ENCODE results near the gene NOL4.

- TF ChIP-seq EGR1 (IDR thresholded peaks at IDR 0.05; ENCODE audit: borderline replicate concordance in 1 of 2, low read depth in 2 of 2, low read length in 2 of 2): no peak
- TF ChIP-seq NFYA (IDR thresholded peaks at IDR 0.05; ENCODE audit: borderline replicate concordance, low read depth, low read length): no peak
- no peak for TF ChIP-seq POLR2A (IDR thresholded peaks at IDR 0.05; ENCODE audit: low read depth, low read length)
- TF ChIP-seq, protein P1, sequence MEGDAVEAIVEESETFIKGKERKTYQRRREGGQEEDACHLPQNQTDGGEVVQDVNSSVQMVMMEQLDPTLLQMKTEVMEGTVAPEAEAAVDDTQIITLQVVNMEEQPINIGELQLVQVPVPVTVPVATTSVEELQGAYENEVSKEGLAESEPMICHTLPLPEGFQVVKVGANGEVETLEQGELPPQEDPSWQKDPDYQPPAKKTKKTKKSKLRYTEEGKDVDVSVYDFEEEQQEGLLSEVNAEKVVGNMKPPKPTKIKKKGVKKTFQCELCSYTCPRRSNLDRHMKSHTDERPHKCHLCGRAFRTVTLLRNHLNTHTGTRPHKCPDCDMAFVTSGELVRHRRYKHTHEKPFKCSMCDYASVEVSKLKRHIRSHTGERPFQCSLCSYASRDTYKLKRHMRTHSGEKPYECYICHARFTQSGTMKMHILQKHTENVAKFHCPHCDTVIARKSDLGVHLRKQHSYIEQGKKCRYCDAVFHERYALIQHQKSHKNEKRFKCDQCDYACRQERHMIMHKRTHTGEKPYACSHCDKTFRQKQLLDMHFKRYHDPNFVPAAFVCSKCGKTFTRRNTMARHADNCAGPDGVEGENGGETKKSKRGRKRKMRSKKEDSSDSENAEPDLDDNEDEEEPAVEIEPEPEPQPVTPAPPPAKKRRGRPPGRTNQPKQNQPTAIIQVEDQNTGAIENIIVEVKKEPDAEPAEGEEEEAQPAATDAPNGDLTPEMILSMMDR (IDR thresholded peaks at IDR 0.05 in 2 of 3, conservative IDR thresholded peaks at IDR 0.05 in 1 of 3; ENCODE audit: control insufficient read depth in 2 of 3, extremely low read depth in 1 of 3, insufficient read depth in 1 of 3, low read depth in 3 of 3, low read length in 3 of 3): no peak
- no peak for TF ChIP-seq USF2 (IDR thresholded peaks at IDR 0.05; ENCODE audit: borderline replicate concordance, low read depth, low read length)
Measured at GRCh38 chr18:34258176-34258575, 33.5 kb upstream of the NOL4 start.
